Measurements from ENCODE around the gene PHF13. TPM values are rescaled to one million over a fixed set of nuclear protein-coding genes. Genes with fewer than 3 reads are reported as not detected.

The PHF13 gene
- 10 to 100 TPM in 2 of 5 donors, 1 to 10 TPM in 3; 2.7 to 16.9 (median 7.5) TPM for total RNA-seq
- 1 to 10 TPM; 4.5 to 6.7 (median 5.7) TPM for polyA plus RNA-seq
- long read RNA-seq, donor 1, transcript PHF13-201 (4 exons, 3,681 nt): major isoform, 5 of 5 reads
- long read RNA-seq, donor 1, partial matches to known transcripts: 0 of 5 reads
- long read RNA-seq, donor 1, other reads (novel, unspliced or antisense): 0 of 5 reads
- long read RNA-seq, donor 2, partial matches to known transcripts: 0 of 3 reads
- long read RNA-seq, donor 2, other reads (novel, unspliced or antisense): 0 of 3 reads
- long read RNA-seq, donor 3: 0 reads
- long read RNA-seq, donor 4: 0 reads
- long read RNA-seq, donor 5, partial matches to known transcripts: 6 of 7 reads
- long read RNA-seq, donor 5, other reads (novel, unspliced or antisense): 0 of 7 reads
- long read RNA-seq, donor 6: 0 reads
- long read RNA-seq, donor 7, transcript PHF13-201 (4 exons, 3,681 nt): major isoform, 8 of 8 reads
- long read RNA-seq, donor 7, partial matches to known transcripts: 0 of 8 reads
- long read RNA-seq, donor 7, other reads (novel, unspliced or antisense): 0 of 8 reads
- long read RNA-seq, donor 8, transcript PHF13-201 (4 exons, 3,681 nt): major isoform, 5 of 5 reads
- long read RNA-seq, donor 8, partial matches to known transcripts: 0 of 5 reads
- long read RNA-seq, donor 8, other reads (novel, unspliced or antisense): 0 of 5 reads
- long read RNA-seq, donor 9: 0 reads
- long read RNA-seq, donor 10: 0 reads

- TF ChIP-seq POLR2A (IDR thresholded peaks at IDR 0.05) (no peak), POLR2AphosphoS5 (IDR thresholded peaks at IDR 0.05) (peak; percentile 36 to 89 (median 50)), CTCF (IDR thresholded peaks at IDR 0.05) (no peak)
- H3K27ac ChIP-seq: peak within 1 kb of the TSS; percentile 94 to 96 (median 96)
- 0 to 1% (median 1%) methylated on average over 13 to 84 of the region's 84 CpGs for WGBS, 5 donors
- peaks cover 18 to 60% (median 42%) of the 10 kb centered on the region in 4 donors for H3K4me1 ChIP-seq
- H3K9me3 ChIP-seq: no peaks in the 10 kb centered on the region
- intact Hi-C loops (cut with DNase I; ENCODE audit: low total_unique reads): no loop called here
- no peaks in the 10 kb centered on the region for H3K27me3 ChIP-seq
- H3K4me3 ChIP-seq: peak within 1 kb of the TSS; percentile 97 to 100 (median 100)
- peaks cover 0 to 19% (median 12%) of the 10 kb centered on the region in 4 donors for H3K36me3 ChIP-seq
- DNase-seq: peak; percentile 100
Measured at GRCh38 chr1:6613361-6614018, at the start of gene PHF13. TSS of gene PHF13 (plus strand) at chr1:6613731. CDS start at chr1:6614067, 336 bp downstream.

- 91 to 94% (median 91%) methylated on average over 11 of the region's 11 CpGs for WGBS, 5 donors
- intact Hi-C loops (cut with DNase I; ENCODE audit: low total_unique reads): no loop called here
Measured at GRCh38 chr1:6569033-6569432, 44.5 kb upstream of the PHF13 start.

GRCh38 chr1:6570100-6570499 is 43.4 kb upstream of the PHF13 start:
- no peak overlapping the region for H3K4me3 ChIP-seq
- intact Hi-C loops (cut with DNase I; ENCODE audit: low total_unique reads): no loop called here
- H3K9me3 ChIP-seq: peaks cover 0 to 8% (median 8%) of the 10 kb centered on the region in 4 donors
- no peak overlapping the region for H3K27ac ChIP-seq
- H3K4me1 ChIP-seq: no peaks in the 10 kb centered on the region
- no peak for TF ChIP-seq POLR2A (IDR thresholded peaks at IDR 0.05)
- TF ChIP-seq EP300 (IDR thresholded peaks at IDR 0.05): no peak
- no peak for TF ChIP-seq POLR2AphosphoS5 (IDR thresholded peaks at IDR 0.05)
- WGBS, 5 donors: 50 to 89% (median 73%) methylated on average over 3 of the region's 3 CpGs
- H3K36me3 ChIP-seq: no peaks in the 10 kb centered on the region
- H3K27me3 ChIP-seq: peaks cover 0 to 3% (median 0%) of the 10 kb centered on the region in 3 donors
- DNase-seq: no peak

More at GRCh38 chr1:6569033-6569432, 44.5 kb upstream of the PHF13 start:
- TF ChIP-seq POLR2AphosphoS5 (IDR thresholded peaks at IDR 0.05): no peak
- no peak for TF ChIP-seq EP300 (IDR thresholded peaks at IDR 0.05)
- no peak for TF ChIP-seq CTCF (IDR thresholded peaks at IDR 0.05)
- H3K9me3 ChIP-seq: peaks cover 0 to 8% (median 8%) of the 10 kb centered on the region in 4 donors
- no peak overlapping the region for H3K4me3 ChIP-seq
- H3K4me1 ChIP-seq: no peaks in the 10 kb centered on the region
- H3K27ac ChIP-seq: no peak overlapping the region
- no peak for DNase-seq
- H3K36me3 ChIP-seq: no peaks in the 10 kb centered on the region
- H3K27me3 ChIP-seq: peaks cover 0 to 3% (median 0%) of the 10 kb centered on the region in 3 donors

GRCh38 chr1:6570987-6571386 is 42.5 kb upstream of the PHF13 start:
- H3K27me3 ChIP-seq: peaks cover 0 to 3% (median 0%) of the 10 kb centered on the region in 3 donors
- WGBS, 5 donors: 55 to 80% (median 70%) methylated on average over 4 to 5 of the region's 5 CpGs
- no peaks in the 10 kb centered on the region for H3K4me1 ChIP-seq
- no peak overlapping the region for H3K27ac ChIP-seq
- intact Hi-C loops (cut with DNase I; ENCODE audit: low total_unique reads): no loop called here
- TF ChIP-seq POLR2AphosphoS5 (IDR thresholded peaks at IDR 0.05) (no peak), POLR2A (IDR thresholded peaks at IDR 0.05) (no peak), CTCF (IDR thresholded peaks at IDR 0.05) (no peak), EP300 (IDR thresholded peaks at IDR 0.05) (no peak)
- H3K36me3 ChIP-seq: no peaks in the 10 kb centered on the region
- no peak for DNase-seq
- peaks cover 0 to 8% (median 8%) of the 10 kb centered on the region in 4 donors for H3K9me3 ChIP-seq
- H3K4me3 ChIP-seq: no peak overlapping the region
